LHCN-M2 (cell line): ENCODE measurements around the gene MNAT1. TPM values are rescaled to one million over a fixed set of nuclear protein-coding genes. Genes with fewer than 3 reads are reported as not detected.
A peak's percentile ranks its signal among the peaks of the same experiment; 100 is the strongest.
"Not testable (repeated sequence)": the region's sequence is repeated elsewhere in the genome, so short reads cannot be mapped to it uniquely, and the experiment has no call there.

Source experiments
- DNase-seq: peaks from one replicate; pipeline ENCODE4 v3.0.0-alpha.2; 2012; ENCODE audit warnings: low read depth
- polyA plus RNA-seq: library from polyadenylated mRNA; unstranded; fragments of >200 nt; gene quantifications from one replicate; pipeline ENCODE4 v1.2.1, GENCODE V29; 2012; ENCODE audit warnings: missing spikeins
- total RNA-seq: library from RNA; depleted of rRNA; stranded (reverse); fragments of >200 nt; gene quantifications from 2 replicates; pipeline ENCODE4 v1.2.3, GENCODE V29; 2014; rRNA removed

The MNAT1 gene
- 56.5 and 77.8 TPM in 2 replicates for total RNA-seq
- polyA plus RNA-seq = 33.0 TPM

DNA sequence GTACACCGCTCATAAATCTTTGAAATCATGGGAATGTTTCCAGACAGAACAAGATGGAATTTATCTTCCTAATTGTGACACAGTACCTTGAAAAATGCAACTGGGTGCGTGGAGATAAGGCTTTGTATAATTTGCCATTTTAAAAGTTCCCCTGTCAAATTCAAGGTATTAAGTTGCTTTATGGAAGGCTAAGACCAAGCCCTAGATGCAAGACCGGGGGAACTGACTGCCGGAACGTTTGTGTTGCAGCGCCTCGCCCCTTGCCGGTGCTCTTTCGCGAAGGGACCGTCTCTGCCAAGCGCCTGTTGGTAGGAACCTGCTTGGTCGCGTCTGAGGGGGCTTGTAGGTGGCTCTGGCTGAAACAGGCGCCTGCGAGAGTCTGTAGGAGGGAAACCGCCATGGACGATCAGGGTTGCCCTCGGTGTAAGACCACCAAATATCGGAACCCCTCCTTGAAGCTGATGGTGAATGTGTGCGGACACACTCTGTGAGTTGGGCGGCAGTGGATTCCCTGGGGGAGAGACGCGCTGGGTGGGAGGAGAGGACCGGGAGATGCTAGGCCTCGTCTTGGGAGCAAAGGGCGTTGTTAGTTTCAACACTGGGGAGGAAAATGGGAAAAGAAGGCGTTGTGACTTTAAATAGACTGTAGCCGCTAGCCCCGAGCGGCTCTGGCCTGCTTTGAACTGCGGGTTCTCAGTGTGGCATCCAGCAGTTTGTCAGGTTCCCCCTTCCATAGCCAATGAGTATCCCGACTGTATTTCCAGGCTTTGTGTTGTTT, at the start of gene MNAT1:
Gene MNAT1 (plus strand): TSS at position 297 of the 778 bp plus-strand sequence. CDS start 102 bp downstream, at position 399.
- DNase-seq = peak; percentile 82

DNA sequence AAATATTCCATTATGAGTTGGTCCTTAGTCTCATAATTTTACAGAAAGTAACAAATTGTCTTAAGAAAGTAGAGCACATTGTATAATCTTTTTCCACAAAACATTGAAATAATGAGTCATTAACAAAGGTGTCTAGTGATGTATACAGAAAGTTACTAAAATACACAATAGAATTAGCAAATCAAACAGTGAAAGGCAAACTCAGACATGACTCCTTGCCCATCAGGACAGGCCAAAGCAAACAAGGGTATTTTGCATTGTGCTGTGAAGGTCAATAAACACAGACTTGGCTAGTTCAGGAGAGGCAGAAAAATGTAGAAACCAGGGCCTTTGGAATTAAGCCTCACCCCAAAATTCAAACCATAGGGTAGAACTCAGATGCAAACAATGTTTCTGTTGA, 47.7 kb upstream of the MNAT1 start:
- no peak for DNase-seq

DNA sequence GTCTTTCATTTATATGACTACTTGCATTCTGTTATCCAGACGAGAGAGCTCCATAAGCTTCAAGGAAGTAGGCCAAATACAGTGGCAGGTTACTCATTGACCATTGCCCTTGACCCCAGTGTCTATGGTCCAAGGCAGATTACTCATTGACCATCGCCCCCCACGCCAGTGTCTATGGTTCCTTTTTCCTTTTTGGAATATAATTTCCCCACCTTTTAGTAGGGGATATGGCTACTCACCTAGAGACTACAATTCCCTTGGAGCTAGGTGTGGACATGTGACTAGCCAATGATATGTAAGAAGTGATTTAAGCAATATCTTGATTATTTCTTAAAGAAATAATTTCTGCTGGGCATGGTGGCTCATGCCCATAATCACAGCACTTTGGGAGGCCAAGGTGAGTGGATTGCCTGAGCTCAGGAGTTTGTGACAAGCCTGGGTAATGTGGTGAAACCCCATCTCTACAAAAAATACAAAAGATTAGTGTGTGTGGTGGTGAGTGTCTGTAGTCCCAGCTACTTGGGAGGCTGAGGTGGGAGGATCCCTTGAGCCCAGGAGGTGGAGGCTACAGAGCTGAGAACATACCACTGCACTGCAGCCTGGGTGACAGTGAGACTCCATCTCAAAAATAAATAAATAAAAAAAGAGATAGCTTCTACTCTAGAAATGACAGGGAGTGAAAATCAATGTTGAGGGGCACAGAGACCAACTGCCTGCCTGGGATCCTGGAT, 43.0 kb upstream of the MNAT1 start:
- no peak for DNase-seq

DNA sequence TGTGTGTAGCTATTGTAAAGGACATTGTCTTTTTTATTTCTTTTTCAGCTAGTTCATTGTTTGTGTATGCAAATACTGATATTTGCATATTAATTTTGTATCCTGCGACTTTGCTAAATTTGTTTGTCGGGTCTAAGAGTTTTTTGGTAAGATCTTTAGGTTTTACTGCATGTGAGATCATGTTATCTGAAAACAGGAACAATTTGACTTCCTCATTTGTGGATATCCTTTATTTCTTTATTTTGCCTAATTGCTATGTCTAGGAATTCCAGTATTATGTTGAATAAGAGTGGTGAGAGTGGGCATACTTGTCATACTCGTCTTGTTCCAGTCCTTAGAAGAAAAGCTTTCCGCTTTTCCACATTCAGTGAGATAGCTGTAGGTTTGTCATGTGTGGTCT, 39.2 kb upstream of the MNAT1 start:
- no peak for DNase-seq

DNA sequence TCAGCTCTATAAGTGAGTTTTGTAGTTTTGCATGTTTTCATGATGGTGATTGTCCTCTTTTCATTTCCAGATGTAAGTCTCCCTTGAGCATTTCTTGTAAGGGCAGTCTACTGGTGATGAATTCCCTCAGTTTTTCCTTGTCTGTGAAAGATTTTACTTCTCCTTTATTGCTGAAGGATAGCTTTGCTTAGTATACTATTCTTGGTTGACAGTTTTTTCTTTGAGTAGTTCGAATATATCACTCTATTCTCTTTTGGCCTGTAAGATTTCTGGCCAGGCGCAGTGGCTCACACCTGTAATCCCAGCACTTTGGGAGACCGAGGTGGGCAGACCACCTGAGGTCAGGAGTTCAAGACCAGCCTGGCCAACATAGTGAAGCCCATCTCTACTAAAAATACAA, 34.0 kb upstream of the MNAT1 start:
- DNase-seq = no peak

DNA sequence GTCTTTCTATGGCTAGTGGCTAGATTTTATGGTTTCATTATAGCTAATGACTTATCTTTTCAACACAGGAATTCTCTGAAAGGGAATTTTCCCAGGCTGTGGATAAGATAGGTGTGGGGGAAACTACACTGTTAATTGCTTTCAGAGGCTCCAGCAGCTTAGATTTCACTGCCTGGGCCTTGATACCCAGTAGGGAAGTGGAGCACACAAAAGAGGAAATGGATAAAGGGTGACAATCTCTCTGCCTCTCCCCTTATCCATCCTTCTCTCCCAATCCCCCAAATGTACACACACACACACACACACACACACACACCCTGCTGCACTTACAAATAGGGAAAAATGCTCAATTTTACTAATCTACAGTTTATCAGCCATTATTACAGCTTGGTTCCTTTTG, 29.5 kb upstream of the MNAT1 start:
- DNase-seq = no peak

DNA sequence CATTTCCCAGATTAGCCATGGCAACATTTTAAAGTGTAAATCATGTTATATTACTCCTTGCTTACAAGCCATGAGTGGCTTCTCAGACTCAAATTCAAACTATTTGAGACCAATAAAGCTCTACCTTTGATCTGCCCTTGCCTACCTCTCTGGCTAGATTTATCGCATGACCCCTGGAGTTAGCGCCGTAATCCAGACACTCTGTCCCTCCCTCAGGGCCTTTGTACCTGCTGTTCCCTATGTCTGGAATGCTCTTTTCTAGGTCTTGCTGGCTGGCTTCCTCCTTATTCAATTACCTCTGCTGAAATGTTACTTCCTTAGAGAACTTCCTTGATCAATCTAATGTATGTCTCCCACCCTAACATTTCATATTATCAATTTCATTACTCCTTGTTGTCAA, 26.7 kb upstream of the MNAT1 start:
- no peak for DNase-seq

DNA sequence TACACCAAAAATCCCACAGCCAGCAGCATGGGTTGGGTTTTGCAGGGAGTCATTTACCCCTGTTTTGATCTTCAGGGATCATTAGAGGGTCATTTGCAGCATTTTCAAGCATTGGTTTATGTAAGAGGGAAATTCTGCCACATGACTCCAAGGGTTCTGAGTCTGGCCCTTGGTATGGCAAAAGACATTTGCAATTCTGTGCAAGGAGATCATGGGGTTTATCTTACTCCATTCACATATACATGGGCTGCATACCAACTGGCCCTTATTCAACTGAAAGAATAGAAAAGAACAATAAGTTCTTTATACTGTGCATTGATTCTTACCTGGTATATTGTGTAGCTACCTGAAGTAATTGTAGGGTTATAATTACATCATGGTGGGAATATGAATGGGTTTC, 24.1 kb upstream of the MNAT1 start:
- no peak for DNase-seq

DNA sequence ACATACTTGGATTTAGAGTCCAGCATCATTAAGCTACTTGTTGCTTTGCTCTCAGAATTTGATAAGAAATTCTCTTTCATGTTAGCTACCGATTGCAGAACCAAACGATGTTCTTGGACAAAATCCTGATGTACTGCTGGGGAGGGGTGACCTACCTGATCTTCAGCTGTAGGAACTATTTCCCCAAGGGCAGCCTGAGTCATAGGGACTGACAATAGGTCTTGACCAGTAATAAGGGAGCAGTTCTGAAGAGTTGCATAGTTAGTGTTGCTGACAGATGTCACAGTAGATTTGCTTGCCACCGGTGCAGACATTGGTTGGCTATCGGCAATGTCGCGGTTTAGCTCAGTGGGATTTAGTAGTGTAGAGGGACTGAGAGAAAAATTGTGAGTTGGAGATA, 21.0 kb upstream of the MNAT1 start:
- no peak for DNase-seq

DNA sequence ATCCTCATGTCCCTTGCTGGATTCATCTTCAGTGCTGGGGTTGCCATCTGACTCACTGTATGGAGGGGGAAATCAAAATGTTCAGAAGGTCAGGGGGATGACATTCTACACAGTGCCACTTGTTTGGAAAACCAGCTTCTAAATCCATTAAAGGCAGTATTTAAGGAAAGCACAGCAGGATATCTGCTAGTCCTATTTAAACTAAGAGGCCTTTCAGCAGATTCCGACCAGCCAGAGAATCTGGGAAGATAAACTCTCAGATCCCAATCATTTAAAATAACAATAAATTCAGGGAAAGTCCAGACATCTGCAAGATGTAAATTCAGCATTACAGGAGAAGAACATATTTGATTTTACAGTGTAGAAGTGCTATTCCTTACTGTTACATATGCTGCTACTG, 14.2 kb upstream of the MNAT1 start:
- no peak for DNase-seq

DNA sequence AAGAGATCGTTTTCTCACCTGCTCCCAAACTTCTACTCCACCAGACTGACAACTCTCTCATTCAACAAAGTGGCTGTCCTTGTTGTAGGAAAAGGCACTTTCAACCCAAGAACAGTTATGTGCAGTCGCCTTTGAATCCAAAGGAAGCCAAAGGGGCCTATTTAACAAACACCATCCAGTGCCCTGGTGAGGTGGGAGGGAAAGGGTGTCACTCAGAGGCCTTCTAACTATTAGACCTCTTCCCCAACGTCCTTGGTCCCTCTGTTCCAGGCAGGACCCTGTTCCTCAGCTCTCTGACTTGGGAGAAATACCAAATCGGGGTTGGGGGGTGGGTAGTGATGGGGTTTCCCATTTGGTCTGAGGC, 13.6 kb upstream of the MNAT1 start:
- DNase-seq = peak; percentile 31

DNA sequence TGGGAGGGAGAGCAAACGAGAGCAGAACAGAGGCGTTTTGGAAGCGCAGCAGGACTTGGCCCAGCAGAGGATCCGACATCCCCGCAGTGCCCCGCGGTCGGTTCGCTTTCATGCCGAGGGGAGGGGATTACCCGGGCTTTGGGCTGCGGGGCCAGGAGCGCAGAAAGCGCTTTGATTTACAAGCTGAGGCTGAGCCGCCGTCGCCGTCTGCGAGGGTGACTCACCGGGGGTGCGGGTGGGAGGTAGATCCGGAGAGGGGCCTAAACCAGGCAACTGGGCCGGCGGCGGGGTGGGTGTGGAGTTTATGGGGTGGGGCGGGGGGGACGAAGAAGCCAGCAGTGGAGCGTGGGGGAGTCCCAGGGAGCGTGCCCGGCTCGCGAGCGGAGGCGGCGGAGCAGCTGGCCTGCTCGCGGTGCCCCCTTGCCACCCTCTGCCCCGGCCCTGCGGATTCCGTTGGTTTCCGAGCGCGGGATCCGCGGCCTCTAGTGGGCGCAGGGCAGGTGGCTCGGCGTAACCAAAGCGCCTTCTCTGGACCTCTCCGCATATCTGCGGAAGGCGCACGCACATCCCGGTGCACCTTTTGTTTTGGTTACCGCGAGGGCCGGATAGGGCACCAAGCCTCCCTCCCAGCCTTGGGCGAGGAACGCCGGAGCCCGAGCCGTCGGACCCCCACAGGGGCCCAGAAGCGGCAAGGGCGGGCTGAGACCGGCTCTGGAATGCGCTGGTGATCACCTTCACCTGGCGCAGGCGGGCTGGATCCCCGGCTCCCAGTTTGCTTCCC, 13.0 kb upstream of the MNAT1 start:
- peak; percentile 58 for DNase-seq

DNA sequence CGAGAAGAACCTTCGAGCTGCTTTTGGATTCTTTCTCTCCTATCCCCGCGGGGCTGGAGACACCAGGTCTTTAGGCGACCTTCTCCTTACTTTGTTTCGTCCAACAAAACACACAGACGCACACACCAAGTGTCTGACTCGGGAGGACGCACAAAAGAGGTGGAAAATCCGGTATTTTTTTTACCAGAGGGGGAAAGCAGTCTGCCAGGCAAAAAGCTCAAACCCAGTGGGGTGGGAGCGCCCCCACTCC, 12.5 kb upstream of the MNAT1 start:
- DNase-seq = peak; percentile 34

DNA sequence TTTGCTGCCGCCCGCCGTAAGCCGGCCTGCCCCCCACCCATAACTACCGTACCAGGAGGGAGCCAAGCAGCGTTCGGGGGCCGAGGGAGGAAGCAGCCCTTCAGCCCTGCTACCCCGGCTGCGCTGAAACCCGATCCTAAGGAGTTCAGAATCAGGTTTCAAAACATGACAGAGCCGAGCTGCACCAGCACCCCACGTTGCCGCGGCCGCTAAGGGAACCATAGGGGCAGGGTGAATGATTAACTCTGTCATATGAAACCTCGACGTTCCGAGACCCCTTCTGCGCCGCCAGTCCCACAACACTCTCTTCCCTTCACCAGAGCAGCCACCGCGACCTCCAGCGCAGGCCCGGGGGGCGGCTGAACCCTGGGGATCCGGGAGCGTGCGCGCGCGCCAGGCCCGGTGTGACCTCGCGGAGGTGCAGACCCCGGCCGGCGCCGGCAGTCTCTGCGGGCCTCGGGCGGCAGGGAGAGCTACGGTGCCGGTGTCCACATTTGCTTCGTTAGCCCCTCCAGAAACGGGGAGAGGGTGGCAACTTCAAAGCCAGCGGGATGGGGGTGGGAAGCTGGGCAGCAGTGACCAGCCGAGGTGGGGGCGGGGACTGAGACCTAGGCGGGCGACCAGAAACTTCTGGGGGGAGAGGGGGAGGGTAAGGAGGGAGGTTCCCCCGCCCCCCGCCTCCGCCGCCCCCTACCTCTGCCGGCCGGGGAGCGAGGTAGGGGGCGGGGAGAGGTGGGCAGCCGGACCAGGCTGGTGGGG, 12.0 kb upstream of the MNAT1 start:
- DNase-seq = peak; percentile 64

DNA sequence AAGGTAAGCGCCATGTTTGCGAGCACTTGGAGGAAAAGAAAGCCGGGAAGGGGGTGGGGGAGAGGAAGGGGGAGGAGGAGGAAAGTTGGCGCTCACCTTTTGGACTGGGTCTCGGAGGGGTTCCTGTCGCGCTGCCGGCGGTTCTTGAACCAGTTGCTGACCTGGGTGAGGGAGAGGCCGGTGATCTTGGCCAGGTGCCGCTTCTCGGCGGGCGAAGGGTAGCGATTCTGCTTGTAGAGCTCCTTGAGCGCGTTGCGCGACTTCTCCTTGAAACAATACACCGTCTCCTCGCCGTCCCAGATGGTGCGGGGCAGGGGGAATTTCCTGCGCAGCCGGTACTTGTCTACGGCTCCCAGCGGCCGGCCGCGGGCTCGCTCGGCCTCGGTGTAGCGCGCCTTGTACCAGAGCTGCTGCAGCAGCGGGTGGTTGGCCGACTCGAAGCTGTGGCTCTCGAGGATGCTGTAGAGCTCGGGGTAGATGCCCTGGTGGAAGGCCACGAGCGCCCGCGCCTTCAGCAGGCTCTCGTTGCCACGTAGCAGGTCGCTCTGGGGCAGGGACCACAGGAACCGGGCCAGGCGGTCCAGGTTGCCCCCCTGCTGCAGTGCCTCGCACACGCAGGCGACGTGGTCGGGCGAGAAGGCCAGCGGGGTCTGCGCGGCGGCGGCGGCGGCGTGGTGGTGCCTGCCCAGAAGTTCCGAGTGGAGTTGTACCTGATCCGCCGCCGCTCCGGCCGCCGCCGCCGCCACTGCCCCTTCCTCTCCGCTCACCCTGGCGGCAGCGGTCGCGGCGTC, 11.2 kb upstream of the MNAT1 start:
- peak; percentile 41 for DNase-seq

DNA sequence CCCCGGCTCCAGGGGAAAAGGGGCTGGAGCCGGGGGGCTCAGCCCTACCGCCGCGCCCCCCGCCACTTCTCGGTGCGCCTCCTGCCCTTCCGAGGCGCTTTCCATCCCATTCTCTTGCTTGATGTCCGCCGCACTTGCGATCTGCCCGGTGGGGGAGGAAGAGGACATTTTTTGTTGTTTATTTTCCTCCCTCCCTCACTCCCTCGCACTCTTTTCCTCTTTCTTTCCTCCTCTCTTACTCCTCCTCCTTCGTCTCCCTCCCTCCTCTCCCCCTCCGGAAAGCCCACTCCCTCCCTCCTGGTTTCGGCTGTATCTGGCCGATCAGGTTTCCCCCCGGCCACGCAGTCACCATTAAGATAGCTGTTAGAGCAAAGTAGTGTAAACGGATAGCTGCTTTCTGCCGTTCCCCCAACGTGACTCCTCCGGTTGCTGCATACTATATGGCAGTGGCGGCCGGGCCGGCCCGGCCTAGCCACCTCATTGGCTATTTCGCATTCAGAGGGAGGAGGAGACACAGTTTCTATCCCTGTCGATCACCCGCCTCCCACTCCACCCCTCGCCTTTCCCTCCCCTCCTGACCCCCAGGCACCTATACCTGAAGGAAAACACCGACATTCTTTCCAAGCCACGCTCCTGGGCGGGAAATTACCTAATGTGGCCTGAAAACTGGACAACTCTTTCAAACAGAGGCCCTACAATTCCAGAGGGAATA, 10.5 kb upstream of the MNAT1 start, which contains the start of gene SIX4:
Gene SIX4 (minus strand): TSS at position 445 of the 712 bp plus-strand sequence. CDS start 277 bp downstream, at position 168.
- peak; percentile 86 for DNase-seq

DNA sequence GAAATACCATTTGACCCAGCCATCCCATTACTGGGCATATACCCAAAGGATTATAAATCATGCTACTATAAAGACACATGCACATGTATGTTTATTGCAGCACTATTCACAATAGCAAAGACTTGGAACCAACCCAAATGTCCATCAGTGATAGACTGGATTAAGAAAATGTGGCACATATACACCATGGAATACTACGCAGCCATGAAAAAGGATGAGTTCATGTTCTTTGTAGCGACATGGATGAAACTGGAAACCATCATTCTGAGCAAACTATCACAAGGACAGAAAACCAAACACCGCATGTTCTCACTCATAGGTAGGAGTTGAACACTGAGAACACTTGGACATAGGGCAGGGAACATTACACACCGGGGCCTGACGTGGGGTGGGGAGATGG, 3.3 kb upstream of the MNAT1 start:
- DNase-seq = not testable (repeated sequence)

DNA sequence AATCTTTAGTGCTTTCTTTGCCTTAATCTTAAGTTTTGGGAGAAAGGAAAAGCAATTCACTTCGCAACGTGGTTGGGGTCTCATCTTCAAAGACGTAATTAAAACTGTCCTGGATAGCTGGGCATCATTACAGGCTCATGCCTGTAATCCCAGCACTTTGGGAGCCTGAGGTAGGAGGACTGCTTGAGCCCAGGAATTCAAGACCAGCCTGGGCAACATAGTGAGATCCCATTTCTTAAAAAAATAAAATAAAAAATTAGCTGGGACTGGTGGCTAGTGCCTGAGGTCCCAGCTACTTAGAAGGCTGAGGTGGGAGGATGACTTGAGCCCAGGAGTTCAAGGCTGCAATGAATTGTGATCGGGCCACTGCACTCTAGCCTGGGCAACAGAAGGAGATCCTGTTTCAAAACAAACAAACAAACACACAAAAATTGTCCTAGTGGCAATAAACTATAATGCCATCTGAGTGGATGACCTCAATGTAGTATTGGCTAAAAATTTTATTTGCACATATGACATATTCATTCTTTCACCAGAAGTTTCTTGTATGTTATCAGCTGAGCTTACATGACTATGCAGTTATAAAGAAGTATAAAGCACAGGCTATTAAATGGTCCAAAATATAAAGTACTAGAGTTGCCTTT, 1.6 kb upstream of the MNAT1 start:
- no peak for DNase-seq

DNA sequence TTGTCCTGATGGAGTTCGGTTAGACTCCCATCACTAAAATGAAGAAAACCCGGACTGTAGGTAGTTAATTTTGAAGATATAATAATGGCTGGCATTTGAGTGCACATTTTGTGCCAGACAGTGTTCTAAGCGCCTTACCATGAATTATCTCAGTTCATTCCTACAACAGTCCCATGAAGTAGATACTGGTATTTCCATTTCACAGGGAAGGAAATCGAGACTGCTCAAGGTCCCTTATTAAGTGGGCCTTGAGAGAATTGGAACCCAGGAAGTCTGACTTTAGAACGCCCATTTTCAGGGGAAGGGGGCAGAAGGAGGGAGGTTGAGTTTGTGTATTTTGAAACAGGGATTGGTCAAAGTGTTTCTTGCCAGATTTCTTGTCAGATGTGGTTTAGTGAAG, 855 bp downstream of the MNAT1 start:
- peak; percentile 14 for DNase-seq

DNA sequence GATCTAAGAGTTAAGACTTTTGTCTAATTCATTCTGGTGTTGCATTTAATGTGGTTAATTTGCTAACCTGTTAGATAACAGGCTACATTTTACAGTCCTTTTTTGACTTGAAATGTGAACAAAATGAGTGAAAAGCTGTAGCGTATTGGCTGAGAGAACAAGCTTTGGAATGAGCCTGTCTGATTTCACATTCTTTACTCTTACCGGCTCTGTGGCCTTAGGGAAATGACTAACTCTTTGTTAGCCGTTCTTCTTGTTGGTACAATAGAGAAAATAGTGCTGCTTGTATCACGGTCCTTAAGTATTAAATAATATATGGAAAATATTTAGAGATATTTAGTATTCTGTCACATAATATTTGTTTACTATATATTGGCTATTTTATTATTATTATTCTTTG, 1.9 kb downstream of the MNAT1 start:
- DNase-seq = peak; percentile 77
